Thoracic aorta (tissue), 2 donors: ENCODE results near the gene PHETA1. TPM values are rescaled to one million over a fixed set of nuclear protein-coding genes. Genes with fewer than 3 reads are reported as not detected.

Experiments
- ATAC-seq: fragments of 150-250 bp; one replicate; pipeline ENCODE4 v1.8.0; 2017; ENCODE audit warnings: low read depth; ENCODE audit not compliant: insufficient number of reproducible peaks, low FRiP score
- DNase-seq: peaks from one replicate; pipeline ENCODE4 v3.0.0-alpha.2; 2020; ENCODE audit warnings: low spot score
- H3K27ac ChIP-seq, 2 donors: fragments of 200-600 bp; sonication (generic); 1 replicate in 1 of 2; 2 replicates in 1 of 2; pipeline ENCODE4 v1.5.1; 2016; ENCODE audit warnings: mild to moderate bottlenecking in 2 of 2, moderate library complexity in 2 of 2
- H3K27me3 ChIP-seq: fragments of 200-600 bp; sonication (generic); replicated peaks from 2 replicates; pipeline ENCODE4 v1.6.0; 2016; ENCODE audit warnings: mild to moderate bottlenecking; ENCODE audit not compliant: insufficient read depth
- H3K36me3 ChIP-seq: fragments of 200-600 bp; sonication (generic); one replicate; pipeline ENCODE4 v1.5.1; 2016
- H3K4me1 ChIP-seq, 2 donors: fragments of 200-600 bp; sonication (generic); 1 replicate in 1 of 2; 2 replicates in 1 of 2; pipeline versions ENCODE4 v1.5.1 to v1.6.0; 2016; ENCODE audit warnings: low read depth in 2 of 2, mild to moderate bottlenecking in 1 of 2; ENCODE audit not compliant: control insufficient read depth in 1 of 2
- H3K4me3 ChIP-seq: fragments of 200-600 bp; sonication (generic); 2 replicates; pipeline ENCODE4 v1.5.1; 2016; ENCODE audit warnings: mild to moderate bottlenecking
- H3K9me3 ChIP-seq: fragments of 200-600 bp; sonication (generic); 2 replicates; pipeline ENCODE4 v1.5.1; 2016
- total RNA-seq, 2 donors: library from RNA; depleted of rRNA; stranded (reverse); fragments of >200 nt; gene quantifications; one replicate each; pipeline versions ENCODE4 v1.1.0 to v1.2.3, GENCODE V29; 2016
- TF ChIP-seq, protein P1 (sequence below): fragments of 200-600 bp; sonication (generic); IDR thresholded peaks from one replicate; pipeline ENCODE4 v1.5.1; 2019; ENCODE audit warnings: antibody characterized with exemption

The PHETA1 gene
- total RNA-seq, 2 donors from 2014 or later = 12.6 to 14.7 TPM

- no peaks in the 10 kb centered on the region for H3K36me3 ChIP-seq
- TF ChIP-seq, protein P1, sequence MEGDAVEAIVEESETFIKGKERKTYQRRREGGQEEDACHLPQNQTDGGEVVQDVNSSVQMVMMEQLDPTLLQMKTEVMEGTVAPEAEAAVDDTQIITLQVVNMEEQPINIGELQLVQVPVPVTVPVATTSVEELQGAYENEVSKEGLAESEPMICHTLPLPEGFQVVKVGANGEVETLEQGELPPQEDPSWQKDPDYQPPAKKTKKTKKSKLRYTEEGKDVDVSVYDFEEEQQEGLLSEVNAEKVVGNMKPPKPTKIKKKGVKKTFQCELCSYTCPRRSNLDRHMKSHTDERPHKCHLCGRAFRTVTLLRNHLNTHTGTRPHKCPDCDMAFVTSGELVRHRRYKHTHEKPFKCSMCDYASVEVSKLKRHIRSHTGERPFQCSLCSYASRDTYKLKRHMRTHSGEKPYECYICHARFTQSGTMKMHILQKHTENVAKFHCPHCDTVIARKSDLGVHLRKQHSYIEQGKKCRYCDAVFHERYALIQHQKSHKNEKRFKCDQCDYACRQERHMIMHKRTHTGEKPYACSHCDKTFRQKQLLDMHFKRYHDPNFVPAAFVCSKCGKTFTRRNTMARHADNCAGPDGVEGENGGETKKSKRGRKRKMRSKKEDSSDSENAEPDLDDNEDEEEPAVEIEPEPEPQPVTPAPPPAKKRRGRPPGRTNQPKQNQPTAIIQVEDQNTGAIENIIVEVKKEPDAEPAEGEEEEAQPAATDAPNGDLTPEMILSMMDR = no peak
- no peak for ATAC-seq
- H3K4me3 ChIP-seq = no peak overlapping the region
- no peak for DNase-seq
- H3K9me3 ChIP-seq = no peaks in the 10 kb centered on the region
- H3K27me3 ChIP-seq = no peaks in the 10 kb centered on the region
- no peaks in the 10 kb centered on the region for H3K4me1 ChIP-seq
- H3K27ac ChIP-seq = no peak overlapping the region
Observed at GRCh38 chr12:111312708-111313107, 56.2 kb downstream of the PHETA1 start.

DNA sequence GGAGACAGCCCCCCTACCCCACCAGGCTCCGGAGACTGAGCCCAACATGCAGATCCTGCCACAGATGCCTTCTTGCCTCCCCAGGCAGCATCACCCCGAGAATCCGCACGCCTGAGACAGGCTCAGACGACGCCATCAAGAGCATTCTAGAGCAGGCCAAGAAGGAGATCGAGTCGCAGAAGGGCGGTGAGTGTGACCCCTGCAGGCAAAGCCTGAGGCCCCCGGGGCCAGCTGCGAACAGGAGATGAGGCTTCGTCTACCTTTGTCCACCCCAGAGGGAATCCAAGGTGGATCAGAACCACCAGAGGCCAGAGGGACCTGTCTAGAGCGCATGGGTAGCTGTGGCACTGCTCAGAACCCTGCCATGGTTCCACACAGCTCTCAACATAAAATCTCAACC lies 56.9 kb downstream of the PHETA1 start:
- H3K4me1 ChIP-seq = no peaks in the 10 kb centered on the region
- no peak for DNase-seq
- H3K27me3 ChIP-seq = no peaks in the 10 kb centered on the region
- H3K4me3 ChIP-seq = no peak overlapping the region
- TF ChIP-seq, protein P1 = no peak
- no peak overlapping the region for H3K27ac ChIP-seq
- no peak for ATAC-seq
- no peaks in the 10 kb centered on the region for H3K9me3 ChIP-seq
- H3K36me3 ChIP-seq = no peaks in the 10 kb centered on the region

DNA sequence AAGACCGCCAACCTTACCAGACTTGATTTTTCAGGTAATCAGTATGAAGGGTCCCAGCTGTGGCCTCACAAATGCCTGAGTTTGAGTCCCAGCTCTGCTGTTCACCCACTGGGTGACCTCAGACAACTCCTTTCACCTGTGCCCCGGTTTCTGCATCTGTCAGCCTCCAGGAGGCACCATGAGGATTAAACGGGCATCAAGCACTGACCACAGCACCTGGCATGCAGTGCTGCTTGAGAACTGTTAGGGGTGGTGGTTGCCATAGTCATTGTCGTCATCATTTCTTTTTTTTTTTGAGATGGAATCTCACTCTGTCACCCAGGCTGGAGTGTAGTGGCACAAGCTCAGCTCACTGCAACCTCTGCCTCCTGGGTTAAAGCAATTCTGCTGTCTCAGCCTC lies 57.9 kb downstream of the PHETA1 start:
- no peaks in the 10 kb centered on the region for H3K4me1 ChIP-seq
- no peak overlapping the region for H3K27ac ChIP-seq
- no peak for ATAC-seq
- no peaks in the 10 kb centered on the region for H3K27me3 ChIP-seq
- H3K9me3 ChIP-seq = peaks cover 3% of the 10 kb centered on the region
- no peaks in the 10 kb centered on the region for H3K36me3 ChIP-seq
- no peak for DNase-seq
- H3K4me3 ChIP-seq = no peak overlapping the region
- TF ChIP-seq, protein P1 = no peak

Other genes with a start within 250 kb of the PHETA1 start
- 100 to 1,000 TPM in 1 of 2 donors, 10 to 100 TPM in 1; 48.6 to 117 TPM for gene SH2B3, start 36.8 kb upstream of the PHETA1 start, total RNA-seq
- 100 to 1,000 TPM in 1 of 2 donors, 10 to 100 TPM in 1; 81.0 to 109 TPM for gene ATXN2, start 230.2 kb upstream of the PHETA1 start, total RNA-seq